ENCODE measurements around the gene GRIN1.

DNA sequence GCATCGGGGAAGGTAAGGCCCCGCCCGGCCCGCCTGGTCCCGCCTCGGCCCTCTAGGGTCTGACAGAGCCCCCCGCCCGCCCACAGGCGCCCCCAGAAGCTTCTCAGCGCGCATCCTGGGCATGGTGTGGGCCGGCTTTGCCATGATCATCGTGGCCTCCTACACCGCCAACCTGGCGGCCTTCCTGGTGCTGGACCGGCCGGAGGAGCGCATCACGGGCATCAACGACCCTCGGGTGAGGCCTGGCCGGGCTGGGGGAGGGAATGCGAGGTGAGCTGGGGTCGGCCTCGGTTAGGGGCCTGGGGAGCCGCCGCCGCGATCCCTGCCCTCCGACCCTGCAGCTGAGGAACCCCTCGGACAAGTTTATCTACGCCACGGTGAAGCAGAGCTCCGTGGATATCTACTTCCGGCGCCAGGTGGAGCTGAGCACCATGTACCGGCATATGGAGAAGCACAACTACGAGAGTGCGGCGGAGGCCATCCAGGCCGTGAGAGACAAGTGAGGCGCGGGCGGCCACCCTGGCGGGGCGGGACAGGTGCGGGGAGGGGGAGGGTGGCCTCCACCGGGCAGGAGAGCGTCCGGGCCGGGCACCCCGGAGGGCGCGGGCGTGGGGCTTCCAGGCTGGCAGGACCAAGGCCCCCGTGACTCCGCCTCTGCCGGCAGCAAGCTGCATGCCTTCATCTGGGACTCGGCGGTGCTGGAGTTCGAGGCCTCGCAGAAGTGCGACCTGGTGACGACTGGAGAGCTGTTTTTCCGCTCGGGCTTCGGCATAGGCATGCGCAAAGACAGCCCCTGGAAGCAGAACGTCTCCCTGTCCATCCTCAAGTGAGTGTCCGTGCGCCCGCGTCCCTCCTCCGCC is 23.8 kb downstream of the GRIN1 start:
- TF ChIP-seq, protein P1, sequence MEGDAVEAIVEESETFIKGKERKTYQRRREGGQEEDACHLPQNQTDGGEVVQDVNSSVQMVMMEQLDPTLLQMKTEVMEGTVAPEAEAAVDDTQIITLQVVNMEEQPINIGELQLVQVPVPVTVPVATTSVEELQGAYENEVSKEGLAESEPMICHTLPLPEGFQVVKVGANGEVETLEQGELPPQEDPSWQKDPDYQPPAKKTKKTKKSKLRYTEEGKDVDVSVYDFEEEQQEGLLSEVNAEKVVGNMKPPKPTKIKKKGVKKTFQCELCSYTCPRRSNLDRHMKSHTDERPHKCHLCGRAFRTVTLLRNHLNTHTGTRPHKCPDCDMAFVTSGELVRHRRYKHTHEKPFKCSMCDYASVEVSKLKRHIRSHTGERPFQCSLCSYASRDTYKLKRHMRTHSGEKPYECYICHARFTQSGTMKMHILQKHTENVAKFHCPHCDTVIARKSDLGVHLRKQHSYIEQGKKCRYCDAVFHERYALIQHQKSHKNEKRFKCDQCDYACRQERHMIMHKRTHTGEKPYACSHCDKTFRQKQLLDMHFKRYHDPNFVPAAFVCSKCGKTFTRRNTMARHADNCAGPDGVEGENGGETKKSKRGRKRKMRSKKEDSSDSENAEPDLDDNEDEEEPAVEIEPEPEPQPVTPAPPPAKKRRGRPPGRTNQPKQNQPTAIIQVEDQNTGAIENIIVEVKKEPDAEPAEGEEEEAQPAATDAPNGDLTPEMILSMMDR (IDR thresholded peaks at IDR 0.05) = peak in 3 of 6 experiments; percentile 35 to 48 (median 36)
- no peak for TF ChIP-seq POLR2A (IDR thresholded peaks at IDR 0.05)

Measured in Peyer's patch (tissue), 4 donors.